ENCODE results near the gene RAPGEF6. TPM values are rescaled to one million over a fixed set of nuclear protein-coding genes. Genes with fewer than 3 reads are reported as not detected.

The RAPGEF6 gene
- total RNA-seq, 1 experiment from 2014 or later, result 26.1 TPM

- H3K9me3 ChIP-seq (ENCODE audit: low read depth, low read length, poor library complexity, severe bottlenecking), result no peaks in the 10 kb centered on the region
- no peaks in the 10 kb centered on the region for H3K27me3 ChIP-seq (replicated peaks; ENCODE audit: insufficient read depth, low read depth, low read length, poor library complexity)
- TF ChIP-seq EZH2 (IDR thresholded peaks at IDR 0.05; ENCODE audit: borderline replicate concordance, low read depth, low read length, poor library complexity, severe bottlenecking), result no peak
- no peak for TF ChIP-seq CTCF (conservative IDR thresholded peaks at IDR 0.05; ENCODE audit: low read depth, low read length)
- no peak overlapping the region for H3K4me3 ChIP-seq (ENCODE audit: low read depth, low read length, poor library complexity, severe bottlenecking)
- CTCF ChIA-PET, result no interaction called here
- peaks cover 40% of the 10 kb centered on the region for H3K36me3 ChIP-seq (ENCODE audit: insufficient read depth, low read length, poor library complexity, severe bottlenecking)
- no peak overlapping the region for H3K27ac ChIP-seq (ENCODE audit: low read depth, low read length, poor library complexity, severe bottlenecking)
- POLR2A ChIA-PET (ENCODE audit: low non-redundant PET), result no interaction called here
- H3K4me1 ChIP-seq (ENCODE audit: insufficient read depth, low read length, poor library complexity, severe bottlenecking), result no peaks in the 10 kb centered on the region
- intact Hi-C loops (cut with micrococcal nuclease; ENCODE audit: unreplicated experiment), result no loop called here
- no peak for DNase-seq (ENCODE audit: low spot score)
- BruUV-seq (replicated peaks), result no TSS peak
Measured at GRCh38 chr5:131496400-131496713, 138.7 kb downstream of the RAPGEF6 start.

GRCh38 chr5:131495536-131496399, 139.3 kb downstream of the RAPGEF6 start:
- peaks cover 40% of the 10 kb centered on the region for H3K36me3 ChIP-seq (ENCODE audit: insufficient read depth, low read length, poor library complexity, severe bottlenecking)
- intact Hi-C loops (cut with micrococcal nuclease; ENCODE audit: unreplicated experiment), result no loop called here
- ChIA-PET POLR2A (ENCODE audit: low non-redundant PET) (no interaction called here), CTCF (no interaction called here)
- no peaks in the 10 kb centered on the region for H3K4me1 ChIP-seq (ENCODE audit: insufficient read depth, low read length, poor library complexity, severe bottlenecking)
- DNase-seq (ENCODE audit: low spot score), result no peak
- TF ChIP-seq EZH2 (IDR thresholded peaks at IDR 0.05; ENCODE audit: borderline replicate concordance, low read depth, low read length, poor library complexity, severe bottlenecking), result no peak
- TF ChIP-seq CTCF (conservative IDR thresholded peaks at IDR 0.05; ENCODE audit: low read depth, low read length), result no peak
- H3K4me3 ChIP-seq (ENCODE audit: low read depth, low read length, poor library complexity, severe bottlenecking), result no peak overlapping the region
- BruUV-seq (replicated peaks), result no TSS peak
- H3K27me3 ChIP-seq (replicated peaks; ENCODE audit: insufficient read depth, low read depth, low read length, poor library complexity), result no peaks in the 10 kb centered on the region
- no peaks in the 10 kb centered on the region for H3K9me3 ChIP-seq (ENCODE audit: low read depth, low read length, poor library complexity, severe bottlenecking)
- H3K27ac ChIP-seq (ENCODE audit: low read depth, low read length, poor library complexity, severe bottlenecking), result no peak overlapping the region

- POLR2A ChIA-PET (ENCODE audit: low non-redundant PET), result no interaction called here
- Histone ChIP-seq H3K27ac (ENCODE audit: low read depth, low read length, poor library complexity, severe bottlenecking) (no peak overlapping the region), H3K4me3 (ENCODE audit: low read depth, low read length, poor library complexity, severe bottlenecking) (no peak overlapping the region), H3K36me3 (ENCODE audit: insufficient read depth, low read length, poor library complexity, severe bottlenecking) (peaks cover 32% of the 10 kb centered on the region), H3K4me1 (ENCODE audit: insufficient read depth, low read length, poor library complexity, severe bottlenecking) (no peaks in the 10 kb centered on the region), H3K27me3 (replicated peaks; ENCODE audit: insufficient read depth, low read depth, low read length, poor library complexity) (no peaks in the 10 kb centered on the region), H3K9me3 (ENCODE audit: low read depth, low read length, poor library complexity, severe bottlenecking) (no peaks in the 10 kb centered on the region)
- CTCF ChIA-PET, result no interaction called here
- no peak for TF ChIP-seq CTCF (conservative IDR thresholded peaks at IDR 0.05; ENCODE audit: low read depth, low read length)
- TF ChIP-seq EZH2 (IDR thresholded peaks at IDR 0.05; ENCODE audit: borderline replicate concordance, low read depth, low read length, poor library complexity, severe bottlenecking), result no peak
- DNase-seq (ENCODE audit: low spot score), result no peak
- intact Hi-C loops (cut with micrococcal nuclease; ENCODE audit: unreplicated experiment), result no loop called here
- no TSS peak for BruUV-seq (replicated peaks)
Measured at GRCh38 chr5:131491749-131492148, 143.3 kb downstream of the RAPGEF6 start.

Measured in A673 (cell line).